ENCODE results near the gene ZNF750.

ZNF750 gene

GRCh38 chr17:82806645-82807044 is 33.2 kb downstream of the ZNF750 start:
- TF ChIP-seq, protein P1, sequence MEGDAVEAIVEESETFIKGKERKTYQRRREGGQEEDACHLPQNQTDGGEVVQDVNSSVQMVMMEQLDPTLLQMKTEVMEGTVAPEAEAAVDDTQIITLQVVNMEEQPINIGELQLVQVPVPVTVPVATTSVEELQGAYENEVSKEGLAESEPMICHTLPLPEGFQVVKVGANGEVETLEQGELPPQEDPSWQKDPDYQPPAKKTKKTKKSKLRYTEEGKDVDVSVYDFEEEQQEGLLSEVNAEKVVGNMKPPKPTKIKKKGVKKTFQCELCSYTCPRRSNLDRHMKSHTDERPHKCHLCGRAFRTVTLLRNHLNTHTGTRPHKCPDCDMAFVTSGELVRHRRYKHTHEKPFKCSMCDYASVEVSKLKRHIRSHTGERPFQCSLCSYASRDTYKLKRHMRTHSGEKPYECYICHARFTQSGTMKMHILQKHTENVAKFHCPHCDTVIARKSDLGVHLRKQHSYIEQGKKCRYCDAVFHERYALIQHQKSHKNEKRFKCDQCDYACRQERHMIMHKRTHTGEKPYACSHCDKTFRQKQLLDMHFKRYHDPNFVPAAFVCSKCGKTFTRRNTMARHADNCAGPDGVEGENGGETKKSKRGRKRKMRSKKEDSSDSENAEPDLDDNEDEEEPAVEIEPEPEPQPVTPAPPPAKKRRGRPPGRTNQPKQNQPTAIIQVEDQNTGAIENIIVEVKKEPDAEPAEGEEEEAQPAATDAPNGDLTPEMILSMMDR (IDR thresholded peaks at IDR 0.05; ENCODE audit: insufficient read depth, low read depth, low read length, missing control alignments) = no peak
- no peak for DNase-seq (ENCODE audit: low read depth)
- no peak overlapping the region for H3K4me3 ChIP-seq (ENCODE audit: low read depth, low read length)

- TF ChIP-seq, protein P1 (IDR thresholded peaks at IDR 0.05; ENCODE audit: insufficient read depth, low read depth, low read length, missing control alignments) = no peak
- no peak for DNase-seq (ENCODE audit: low read depth)
Measured at GRCh38 chr17:82805823-82806222, 34.0 kb downstream of the ZNF750 start.

DNA sequence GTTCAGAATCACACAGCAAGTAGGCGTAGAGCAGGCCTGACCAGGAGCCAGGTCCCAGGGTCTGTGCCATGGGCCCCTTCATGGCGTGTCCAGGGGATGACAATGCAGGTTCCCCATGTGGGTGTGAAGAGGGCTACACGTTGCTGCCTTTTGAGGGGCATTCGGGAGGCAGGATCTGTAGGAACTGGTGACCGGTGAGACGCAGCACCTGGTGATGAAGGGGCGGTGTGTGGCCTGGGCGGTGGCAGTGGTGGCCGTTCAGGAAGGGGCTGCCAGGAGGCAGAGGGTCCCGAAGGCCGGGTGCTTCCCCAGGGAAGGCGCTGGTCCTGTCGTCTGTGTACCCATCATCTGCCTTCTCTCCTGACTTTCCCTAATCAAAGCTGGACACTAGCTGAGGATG is 34.6 kb downstream of the ZNF750 start:
- TF ChIP-seq, protein P1 (IDR thresholded peaks at IDR 0.05; ENCODE audit: insufficient read depth, low read depth, low read length, missing control alignments) = no peak
- DNase-seq (ENCODE audit: low read depth) = no peak
- H3K4me3 ChIP-seq (ENCODE audit: low read depth, low read length) = no peak overlapping the region

More at GRCh38 chr17:82805823-82806222, 34.0 kb downstream of the ZNF750 start:
- no peak overlapping the region for H3K4me3 ChIP-seq (ENCODE audit: low read depth, low read length)

DNA sequence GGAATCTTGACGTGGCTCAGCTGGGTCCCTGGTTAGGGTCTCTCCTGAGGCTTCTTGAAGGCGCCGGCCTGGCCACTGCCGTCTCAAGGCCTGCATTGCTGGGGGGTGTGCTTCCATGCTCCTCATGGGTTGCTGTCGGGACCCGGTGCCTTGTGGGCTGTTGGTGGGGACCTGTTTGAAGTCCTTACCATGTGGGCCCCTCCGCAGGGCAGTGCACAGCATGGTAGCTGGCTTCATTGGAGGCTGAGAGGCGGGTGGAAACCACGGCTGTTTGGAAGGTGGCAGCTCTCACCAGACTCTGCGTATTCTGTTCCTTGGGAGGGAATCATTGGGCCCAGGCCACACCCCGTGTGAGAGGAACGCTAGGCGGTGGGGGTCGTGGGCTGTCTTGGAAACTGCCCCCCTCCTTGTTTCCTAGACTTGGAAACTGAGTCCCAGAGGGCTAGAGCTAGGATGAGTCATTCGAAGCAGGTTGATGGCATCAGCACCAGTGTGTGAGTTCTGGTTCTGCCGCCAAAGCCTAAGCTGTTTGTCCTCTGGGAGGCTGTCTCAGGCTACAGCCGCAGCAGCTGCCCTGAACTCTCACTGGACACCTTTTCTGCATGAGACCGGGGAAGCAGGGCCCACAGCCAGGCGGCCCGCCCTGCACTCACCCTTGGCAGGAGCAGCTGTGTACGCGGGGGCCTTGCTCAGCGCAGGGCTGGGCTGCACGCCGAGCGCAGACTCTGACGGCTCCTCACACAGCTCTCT is 35.2 kb downstream of the ZNF750 start:
- TF ChIP-seq, protein P1 (IDR thresholded peaks at IDR 0.05; ENCODE audit: insufficient read depth, low read depth, low read length, missing control alignments) = no peak
- DNase-seq (ENCODE audit: low read depth) = no peak
- H3K4me3 ChIP-seq (ENCODE audit: low read depth, low read length) = no peak overlapping the region

GRCh38 chr17:82803606-82804005 is 36.2 kb downstream of the ZNF750 start:
- H3K4me3 ChIP-seq (ENCODE audit: low read depth, low read length) = no peak overlapping the region
- DNase-seq (ENCODE audit: low read depth) = no peak
- TF ChIP-seq, protein P1 (IDR thresholded peaks at IDR 0.05; ENCODE audit: insufficient read depth, low read depth, low read length, missing control alignments) = no peak

DNA sequence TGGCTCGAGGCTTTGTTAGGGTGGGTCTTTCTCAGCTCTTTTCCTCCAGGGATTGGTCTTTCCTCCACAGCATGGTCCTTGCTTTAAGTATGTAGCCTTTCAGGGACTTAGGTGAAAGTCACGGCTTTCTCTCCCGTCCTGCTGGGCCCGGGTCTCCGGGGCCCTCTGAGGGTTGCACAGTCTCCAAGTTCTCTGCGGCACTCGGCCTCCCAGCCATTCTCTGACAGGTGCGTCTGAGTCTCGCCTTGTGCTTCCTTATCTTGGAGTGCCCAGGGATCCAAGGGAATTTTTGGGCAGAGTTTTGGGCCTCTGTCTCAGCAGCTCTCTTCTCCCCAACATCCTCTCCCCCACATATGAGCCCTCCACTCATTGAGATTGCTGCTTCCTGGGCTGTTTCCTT is 36.6 kb downstream of the ZNF750 start:
- TF ChIP-seq, protein P1 (IDR thresholded peaks at IDR 0.05; ENCODE audit: insufficient read depth, low read depth, low read length, missing control alignments) = no peak
- H3K4me3 ChIP-seq (ENCODE audit: low read depth, low read length) = no peak overlapping the region
- DNase-seq (ENCODE audit: low read depth) = no peak
